ENCODE data around the gene LCLAT1.

Gene LCLAT1

GRCh38 chr2:30422444-30423040, 24.5 kb upstream of the LCLAT1 start:
- peak; percentile 43 for DNase-seq (ENCODE audit: low read depth)

DNA sequence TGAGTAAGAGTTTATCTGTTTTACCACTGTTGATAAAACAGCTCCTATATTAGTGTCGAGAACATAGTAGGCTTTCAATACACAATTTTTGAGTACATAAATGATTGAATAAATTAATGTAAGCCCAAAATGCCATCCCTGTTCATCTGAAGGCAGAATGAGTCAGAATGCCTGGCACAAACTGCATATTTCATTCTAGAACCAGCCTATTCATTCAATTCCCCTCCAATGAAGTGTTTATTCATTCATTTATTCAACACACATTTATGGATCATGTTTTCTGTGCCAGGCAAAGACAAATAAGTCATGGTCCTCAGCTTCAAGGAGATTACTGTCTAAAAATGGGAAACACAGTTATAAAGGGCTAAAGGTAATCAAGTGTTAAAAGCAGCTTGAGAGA, 22.8 kb upstream of the LCLAT1 start:
- DNase-seq (ENCODE audit: low read depth) = no peak

DNA sequence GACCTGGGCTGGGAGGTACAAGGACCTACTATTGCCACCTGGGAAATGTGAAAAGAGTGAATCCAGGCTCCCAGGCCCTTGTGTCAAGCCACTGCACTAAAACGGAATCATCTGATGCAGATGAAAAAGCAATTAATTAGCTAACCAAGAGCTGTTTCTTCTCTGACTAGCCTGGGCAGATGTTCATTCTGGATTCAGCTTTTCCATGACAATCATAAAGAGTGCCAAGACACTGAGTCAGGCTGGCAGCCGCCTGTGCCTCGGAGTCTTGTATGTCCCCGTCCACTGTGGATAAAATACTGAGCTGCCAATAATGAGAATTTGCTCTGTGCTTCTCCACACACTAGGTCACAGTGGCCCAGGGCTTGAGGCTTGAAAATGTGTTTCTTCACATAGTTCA, 21.7 kb upstream of the LCLAT1 start:
- no peak for DNase-seq (ENCODE audit: low read depth)

GRCh38 chr2:30427606-30428347, 19.3 kb upstream of the LCLAT1 start:
- no peak for DNase-seq (ENCODE audit: low read depth)

- DNase-seq (ENCODE audit: low read depth) = no peak
Observed at GRCh38 chr2:30428348-30428662, 18.7 kb upstream of the LCLAT1 start.

DNA sequence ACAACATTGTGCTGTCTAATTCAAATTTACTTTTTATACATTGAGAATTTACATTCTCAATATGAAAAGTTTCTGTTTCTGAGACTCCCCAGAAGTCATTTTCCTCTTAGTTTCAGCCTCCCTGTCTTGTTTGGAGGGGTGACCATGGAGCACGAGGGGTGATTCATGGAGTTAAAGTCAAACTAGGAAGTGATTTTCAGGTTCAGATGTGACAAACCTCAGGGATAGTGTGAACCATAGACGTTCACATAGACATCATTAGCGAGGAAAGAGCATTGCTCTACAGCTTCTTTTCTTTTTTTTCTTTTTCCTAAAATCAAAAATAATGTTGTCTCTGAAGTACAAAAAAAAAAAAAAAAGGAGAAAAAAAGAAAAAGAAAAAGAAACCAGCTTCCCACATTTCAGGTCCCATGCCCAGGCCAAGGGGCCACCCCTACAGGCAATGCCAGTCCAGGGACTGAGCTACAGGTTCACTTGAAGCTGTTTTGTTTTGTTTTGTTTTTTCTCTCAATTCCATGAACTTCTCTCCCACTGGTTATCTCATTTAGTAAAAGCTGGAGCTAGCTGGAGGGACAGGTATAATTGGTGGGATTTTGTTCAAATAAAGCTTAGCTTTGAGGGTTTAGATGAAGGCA, 18.1 kb upstream of the LCLAT1 start:
- no peak for DNase-seq (ENCODE audit: low read depth)

GRCh38 chr2:30433541-30434299, 13.3 kb upstream of the LCLAT1 start:
- no peak for DNase-seq (ENCODE audit: low read depth)

DNA sequence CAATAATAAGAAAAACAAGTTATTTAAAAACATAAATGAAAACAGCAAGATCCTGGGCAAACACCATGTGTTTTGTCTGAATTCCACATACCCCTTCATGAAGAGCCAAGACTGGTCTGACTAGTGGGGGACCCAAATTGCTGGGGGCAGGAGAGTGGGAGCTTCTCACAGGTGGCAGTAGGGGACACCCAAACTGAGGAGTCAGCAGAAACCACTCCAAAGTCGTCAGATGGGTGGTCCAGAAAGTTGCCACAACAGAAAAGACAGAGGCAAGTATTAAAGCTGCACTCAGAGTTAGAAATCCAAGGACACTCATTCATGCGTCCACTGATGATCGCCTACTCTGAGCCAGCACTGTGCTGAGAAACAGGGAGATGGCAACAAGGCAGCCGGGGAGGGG, 12.3 kb upstream of the LCLAT1 start:
- no peak for DNase-seq (ENCODE audit: low read depth)

GRCh38 chr2:30436859-30437435, 10.1 kb upstream of the LCLAT1 start:
- no peak for DNase-seq (ENCODE audit: low read depth)

DNA sequence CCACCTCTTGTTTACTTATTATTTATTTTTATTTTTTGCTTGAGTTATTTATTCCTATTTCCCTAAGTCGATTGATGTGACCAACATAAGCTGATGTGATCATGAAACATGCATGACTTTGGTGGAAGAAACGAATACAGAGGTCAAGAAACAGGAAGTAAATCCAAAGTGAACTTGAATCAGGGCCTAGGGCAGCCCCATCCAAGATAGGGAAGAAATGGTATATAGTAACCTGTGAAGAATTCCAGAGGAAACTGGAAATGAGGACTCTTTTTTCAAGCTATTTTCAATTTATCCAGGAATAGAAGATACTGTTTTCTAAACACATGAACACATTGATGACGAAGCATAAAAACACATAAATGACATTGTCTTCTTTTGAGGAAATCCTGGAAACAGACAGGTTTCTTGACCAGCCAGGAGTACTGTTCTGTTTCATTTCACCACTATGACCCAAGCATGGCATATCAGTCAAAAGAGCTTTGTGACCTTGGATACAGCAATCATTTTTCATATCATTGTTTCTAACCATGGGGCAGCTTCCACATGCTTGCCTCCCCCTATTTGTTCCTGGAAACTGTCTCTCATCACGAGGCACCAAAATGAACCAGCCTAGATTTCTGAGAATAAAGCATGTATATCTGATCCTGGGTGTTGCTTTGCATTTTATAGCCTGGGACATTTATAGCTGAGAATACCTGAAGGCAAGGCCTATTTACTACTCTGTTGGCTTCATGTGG, 9.1 kb upstream of the LCLAT1 start:
- no peak for DNase-seq (ENCODE audit: low read depth)

- no peak for DNase-seq (ENCODE audit: low read depth)
Observed at GRCh38 chr2:30439296-30439695, 7.8 kb upstream of the LCLAT1 start.

GRCh38 chr2:30439879-30440278, 7.2 kb upstream of the LCLAT1 start:
- no peak for DNase-seq (ENCODE audit: low read depth)

DNA sequence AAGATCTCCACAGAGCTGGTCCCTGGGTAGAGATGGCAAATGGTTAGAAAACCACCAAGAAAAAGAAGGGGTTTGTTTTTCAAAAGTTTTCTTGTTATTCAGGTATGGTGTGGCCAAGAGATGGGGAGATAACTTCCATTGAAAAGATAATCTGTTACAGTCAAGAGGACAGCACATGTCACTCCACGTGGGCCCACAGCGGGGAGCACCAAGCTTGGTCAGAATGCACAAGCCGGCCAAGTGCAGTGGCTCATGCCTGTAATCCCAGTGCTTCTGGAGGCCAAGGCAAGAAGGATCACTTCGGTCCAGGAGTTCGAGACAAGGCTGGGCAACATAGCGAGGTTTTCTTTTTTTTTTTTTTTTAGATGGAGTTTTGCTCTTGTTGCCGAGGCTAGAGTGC, 6.0 kb upstream of the LCLAT1 start:
- DNase-seq (ENCODE audit: low read depth) = no peak

DNA sequence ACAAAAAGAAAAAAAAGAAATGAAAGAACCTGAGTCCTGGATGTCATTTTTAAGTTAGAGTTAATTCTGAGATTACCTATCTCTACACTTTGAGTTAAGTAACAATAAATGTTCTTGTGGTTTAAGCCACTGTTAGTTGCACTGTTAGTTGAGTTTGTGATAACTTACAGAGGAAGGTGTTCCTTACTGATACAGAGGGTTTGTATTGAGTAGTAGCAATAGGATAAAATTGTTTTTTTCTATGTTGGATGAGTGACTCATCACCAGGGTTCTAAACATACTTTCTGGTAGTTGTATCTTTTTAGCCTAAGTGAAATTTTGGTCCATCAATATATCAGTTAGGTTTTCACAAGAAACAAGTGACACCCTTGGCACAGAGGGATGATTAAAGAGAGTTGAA, 4.0 kb upstream of the LCLAT1 start:
- no peak for DNase-seq (ENCODE audit: low read depth)

GRCh38 chr2:30444273-30444672, 2.8 kb upstream of the LCLAT1 start:
- no peak for DNase-seq (ENCODE audit: low read depth)

DNA sequence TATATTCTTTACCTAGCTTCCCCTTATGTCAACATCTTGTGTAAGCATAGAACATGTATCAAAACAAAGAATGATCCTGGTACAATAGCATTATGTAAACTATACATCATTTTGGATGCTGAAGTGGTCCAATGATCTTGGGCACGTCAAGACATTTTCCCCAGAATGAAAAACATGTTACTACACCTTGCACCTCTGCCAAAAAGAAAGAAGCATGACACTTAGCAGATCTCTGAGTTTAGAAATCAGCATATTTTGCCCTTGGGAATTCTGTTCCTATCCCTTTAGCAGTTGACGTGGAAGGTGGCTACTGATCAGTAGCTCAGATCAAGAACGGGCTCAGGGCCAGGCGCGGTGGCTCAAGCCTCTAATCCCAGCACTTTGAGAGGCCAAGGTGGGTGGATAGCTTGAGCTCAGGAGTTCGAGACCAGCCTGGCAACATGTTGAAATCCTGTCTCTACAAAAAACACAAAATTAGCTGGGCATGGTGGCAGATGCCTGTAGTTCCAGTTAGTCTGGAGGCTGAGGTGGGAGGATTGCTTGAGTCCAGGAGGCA, 1.7 kb upstream of the LCLAT1 start:
- DNase-seq (ENCODE audit: low read depth) = no peak

GRCh38 chr2:30446602-30447148, 371 bp upstream of the LCLAT1 start:
- DNase-seq (ENCODE audit: low read depth) = no peak

- no peak for DNase-seq (ENCODE audit: low read depth)
Observed at GRCh38 chr2:30448308-30448707, 1.3 kb downstream of the LCLAT1 start.

DNA sequence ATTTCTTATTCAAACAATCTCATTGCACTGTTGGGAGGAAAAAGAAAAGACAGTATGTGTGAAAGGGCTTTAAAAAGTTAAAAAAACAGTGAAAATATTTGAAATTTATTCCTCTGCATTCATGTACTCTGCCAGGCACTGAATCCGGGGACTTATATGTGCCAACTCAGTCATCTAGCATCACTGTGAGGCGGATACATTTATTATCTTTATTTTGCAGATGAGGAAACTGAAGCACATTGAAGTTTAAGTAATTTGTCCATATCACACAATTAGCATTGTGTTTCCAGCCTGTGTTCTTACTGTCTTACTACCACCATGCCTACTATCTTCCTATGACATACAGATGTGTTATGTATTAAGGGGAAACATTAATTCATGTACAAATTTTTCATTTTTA, 1.8 kb downstream of the LCLAT1 start:
- no peak for DNase-seq (ENCODE audit: low read depth)

- no peak for DNase-seq (ENCODE audit: low read depth)
Observed at GRCh38 chr2:30450025-30450424, 3.0 kb downstream of the LCLAT1 start.

- DNase-seq (ENCODE audit: low read depth) = no peak
Observed at GRCh38 chr2:30453498-30453897, 6.5 kb downstream of the LCLAT1 start.
